ENCODE results near the gene SLC23A1.

Gene SLC23A1

DNA sequence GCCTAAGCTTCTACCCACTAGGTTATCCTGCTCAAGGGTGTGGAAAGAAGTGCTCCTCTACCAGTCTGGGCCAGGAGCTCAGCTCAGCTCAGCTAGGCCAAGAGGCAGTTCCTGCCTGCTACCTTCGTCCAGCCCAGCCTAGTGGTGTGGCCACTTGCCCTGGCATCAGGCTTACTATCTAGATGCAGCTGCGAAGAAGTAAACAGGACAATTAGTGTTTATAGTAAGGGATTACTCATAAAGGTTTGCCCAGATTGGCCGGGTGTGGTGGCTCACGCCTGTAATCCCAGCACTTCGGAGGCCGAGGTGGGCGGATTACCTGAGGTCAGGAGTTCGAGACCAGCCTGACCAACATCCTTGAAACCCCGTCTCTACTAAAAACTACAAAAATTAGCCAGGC is 33.6 kb upstream of the SLC23A1 start:
- Histone ChIP-seq H3K36me3 (ENCODE audit: insufficient read depth, low read length) (peaks cover 16% of the 10 kb centered on the region; the same call in 1 of the 2 replicates), H3K79me2 (ENCODE audit: insufficient read depth, low read length) (no peaks in the 10 kb centered on the region), H3K4me3 (ENCODE audit: low read length, poor library complexity, severe bottlenecking) (no peak overlapping the region), H3K9me3 (ENCODE audit: insufficient read depth, low read depth, low read length) (no peaks in the 10 kb centered on the region), H2AFZ (ENCODE audit: low read length) (no peak overlapping the region), H3K9me2 (replicated peaks; ENCODE audit: low read depth, low read length) (no peaks in the 10 kb centered on the region), H3K4me2 (ENCODE audit: low read depth, low read length, poor library complexity, severe bottlenecking) (no peak overlapping the region), H3K9ac (ENCODE audit: low read depth, low read length, poor library complexity, severe bottlenecking) (no peak overlapping the region), H3K4me1 (ENCODE audit: insufficient read depth, low read length, poor library complexity, severe bottlenecking) (peaks cover 35% of the 10 kb centered on the region), H3F3A (ENCODE audit: low read depth) (no peaks in the 10 kb centered on the region), H3K27me3 (ENCODE audit: insufficient read depth, low read length, poor library complexity, severe bottlenecking) (no peaks in the 10 kb centered on the region), H4K20me1 (ENCODE audit: insufficient read depth, low read length, poor library complexity, severe bottlenecking) (no peaks in the 10 kb centered on the region)
- TF ChIP-seq EZH2phosphoT487 (IDR thresholded peaks at IDR 0.05; ENCODE audit: borderline replicate concordance) = no peak
- TF ChIP-seq, protein P1, sequence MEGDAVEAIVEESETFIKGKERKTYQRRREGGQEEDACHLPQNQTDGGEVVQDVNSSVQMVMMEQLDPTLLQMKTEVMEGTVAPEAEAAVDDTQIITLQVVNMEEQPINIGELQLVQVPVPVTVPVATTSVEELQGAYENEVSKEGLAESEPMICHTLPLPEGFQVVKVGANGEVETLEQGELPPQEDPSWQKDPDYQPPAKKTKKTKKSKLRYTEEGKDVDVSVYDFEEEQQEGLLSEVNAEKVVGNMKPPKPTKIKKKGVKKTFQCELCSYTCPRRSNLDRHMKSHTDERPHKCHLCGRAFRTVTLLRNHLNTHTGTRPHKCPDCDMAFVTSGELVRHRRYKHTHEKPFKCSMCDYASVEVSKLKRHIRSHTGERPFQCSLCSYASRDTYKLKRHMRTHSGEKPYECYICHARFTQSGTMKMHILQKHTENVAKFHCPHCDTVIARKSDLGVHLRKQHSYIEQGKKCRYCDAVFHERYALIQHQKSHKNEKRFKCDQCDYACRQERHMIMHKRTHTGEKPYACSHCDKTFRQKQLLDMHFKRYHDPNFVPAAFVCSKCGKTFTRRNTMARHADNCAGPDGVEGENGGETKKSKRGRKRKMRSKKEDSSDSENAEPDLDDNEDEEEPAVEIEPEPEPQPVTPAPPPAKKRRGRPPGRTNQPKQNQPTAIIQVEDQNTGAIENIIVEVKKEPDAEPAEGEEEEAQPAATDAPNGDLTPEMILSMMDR (conservative IDR thresholded peaks at IDR 0.05; ENCODE audit: low read length) = no peak

DNA sequence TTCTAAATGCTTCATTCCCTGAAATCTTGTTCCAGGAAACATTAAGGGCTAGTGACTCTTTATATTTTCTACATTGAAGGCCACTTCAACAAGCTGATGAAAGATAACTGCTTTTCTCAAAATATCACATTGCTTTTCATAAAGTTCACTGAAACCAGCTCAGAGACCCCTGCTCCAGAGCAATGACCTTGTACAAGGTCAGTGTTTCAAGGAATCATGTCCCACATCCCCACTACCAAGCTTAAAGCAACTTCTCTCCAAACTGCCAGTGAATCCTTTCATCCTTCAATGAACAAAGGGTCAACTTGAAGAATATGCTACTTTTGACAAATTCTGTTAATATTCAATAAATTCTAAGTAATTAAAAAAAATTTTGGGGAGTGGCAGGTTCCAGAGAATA is 32.8 kb upstream of the SLC23A1 start:
- no peak overlapping the region for H3K4me3 ChIP-seq (ENCODE audit: low read length, poor library complexity, severe bottlenecking)
- H3K79me2 ChIP-seq (ENCODE audit: insufficient read depth, low read length) = no peaks in the 10 kb centered on the region
- no peak overlapping the region for H3K4me2 ChIP-seq (ENCODE audit: low read depth, low read length, poor library complexity, severe bottlenecking)
- no peak for TF ChIP-seq EZH2phosphoT487 (IDR thresholded peaks at IDR 0.05; ENCODE audit: borderline replicate concordance)
- TF ChIP-seq, protein P1 (conservative IDR thresholded peaks at IDR 0.05; ENCODE audit: low read length) = no peak
- no peak overlapping the region for H3K9ac ChIP-seq (ENCODE audit: low read depth, low read length, poor library complexity, severe bottlenecking)
- no peaks in the 10 kb centered on the region for H3K27me3 ChIP-seq (ENCODE audit: insufficient read depth, low read length, poor library complexity, severe bottlenecking)
- H2AFZ ChIP-seq (ENCODE audit: low read length) = no peak overlapping the region
- H3K36me3 ChIP-seq (ENCODE audit: insufficient read depth, low read length) = peaks cover 16% of the 10 kb centered on the region; the same call in 1 of the 2 replicates
- no peaks in the 10 kb centered on the region for H3K9me3 ChIP-seq (ENCODE audit: insufficient read depth, low read depth, low read length)
- no peaks in the 10 kb centered on the region for H3F3A ChIP-seq (ENCODE audit: low read depth)
- H3K4me1 ChIP-seq (ENCODE audit: insufficient read depth, low read length, poor library complexity, severe bottlenecking) = peaks cover 35% of the 10 kb centered on the region
- no peaks in the 10 kb centered on the region for H4K20me1 ChIP-seq (ENCODE audit: insufficient read depth, low read length, poor library complexity, severe bottlenecking)
- H3K9me2 ChIP-seq (replicated peaks; ENCODE audit: low read depth, low read length) = no peaks in the 10 kb centered on the region

DNA sequence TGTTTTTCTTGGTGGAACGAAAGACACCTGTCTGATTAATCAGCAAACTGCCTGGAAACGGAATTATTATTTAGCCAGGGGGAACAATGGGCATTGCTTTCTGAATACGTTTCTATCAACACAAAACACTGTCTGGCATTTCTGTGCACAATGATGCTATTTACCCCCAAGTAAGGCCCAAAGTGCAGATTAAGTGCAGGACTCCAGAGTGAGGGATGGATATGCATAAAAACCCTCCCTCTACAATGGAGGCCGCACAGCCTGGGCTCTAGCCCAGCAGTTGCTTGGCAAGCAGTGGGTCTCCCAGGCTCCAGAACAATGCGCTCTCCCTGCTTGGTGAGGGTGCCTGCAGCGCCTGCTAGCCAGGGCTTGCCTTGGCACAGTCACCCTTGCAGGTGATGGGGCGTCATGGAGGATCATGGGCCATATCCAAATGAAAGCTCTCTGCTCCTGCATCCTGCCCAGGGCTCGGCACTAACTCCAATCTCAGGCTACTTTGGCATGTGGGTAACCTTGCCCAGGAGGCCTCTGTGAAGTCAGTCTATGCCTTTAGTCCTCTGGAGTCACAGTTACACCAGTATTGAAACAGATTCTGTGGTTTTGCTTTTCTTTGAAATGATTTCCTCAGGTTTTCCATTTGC is 32.2 kb upstream of the SLC23A1 start:
- TF ChIP-seq EZH2phosphoT487 (IDR thresholded peaks at IDR 0.05; ENCODE audit: borderline replicate concordance) = no peak
- TF ChIP-seq, protein P1 (conservative IDR thresholded peaks at IDR 0.05; ENCODE audit: low read length) = no peak
- Histone ChIP-seq H3K79me2 (ENCODE audit: insufficient read depth, low read length) (no peaks in the 10 kb centered on the region), H3K4me3 (ENCODE audit: low read length, poor library complexity, severe bottlenecking) (no peak overlapping the region), H3K36me3 (ENCODE audit: insufficient read depth, low read length) (peaks cover 16% of the 10 kb centered on the region; the same call in 1 of the 2 replicates), H3F3A (ENCODE audit: low read depth) (no peaks in the 10 kb centered on the region), H3K27me3 (ENCODE audit: insufficient read depth, low read length, poor library complexity, severe bottlenecking) (no peaks in the 10 kb centered on the region), H3K9ac (ENCODE audit: low read depth, low read length, poor library complexity, severe bottlenecking) (no peak overlapping the region), H3K9me3 (ENCODE audit: insufficient read depth, low read depth, low read length) (no peaks in the 10 kb centered on the region), H3K4me2 (ENCODE audit: low read depth, low read length, poor library complexity, severe bottlenecking) (no peak overlapping the region), H3K4me1 (ENCODE audit: insufficient read depth, low read length, poor library complexity, severe bottlenecking) (peaks cover 35% of the 10 kb centered on the region), H3K9me2 (replicated peaks; ENCODE audit: low read depth, low read length) (no peaks in the 10 kb centered on the region), H2AFZ (ENCODE audit: low read length) (no peak overlapping the region), H4K20me1 (ENCODE audit: insufficient read depth, low read length, poor library complexity, severe bottlenecking) (no peaks in the 10 kb centered on the region)

Data from Loucy (cell line).